T-helper 2 cell (primary cell): ENCODE data around the gene PDK4.
"Not testable (repeated sequence)": the region's sequence is repeated elsewhere in the genome, so short reads cannot be mapped to it uniquely, and the experiment has no call there.

Experiments used
- DNase-seq, 5 experiments: peaks; one replicate each; pipeline versions ENCODE4 v3.0.0 to v3.0.0-alpha.2; 2012 to 2022

Gene PDK4

GRCh38 chr7:95604811-95605210 is 8.5 kb upstream of the PDK4 start:
- DNase-seq: not testable (repeated sequence)

DNA sequence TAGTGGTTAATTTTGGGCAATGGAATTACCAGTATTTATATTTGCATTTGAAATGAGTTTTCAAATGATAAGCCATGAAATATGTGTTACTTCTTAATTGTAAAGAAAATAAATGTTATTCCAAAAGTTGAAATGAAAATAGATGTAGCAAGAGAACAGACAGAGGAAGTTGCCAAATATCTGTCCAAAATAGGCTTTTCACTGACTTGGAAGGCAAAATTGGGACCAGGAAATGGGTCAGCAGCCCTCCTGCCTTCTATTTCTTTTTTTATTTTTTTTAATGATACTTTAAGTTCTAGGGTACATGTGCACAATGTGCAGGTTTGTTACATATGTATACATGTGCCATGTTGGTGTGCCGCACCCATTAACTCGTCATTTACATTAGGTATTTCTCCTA is 8.1 kb upstream of the PDK4 start:
- DNase-seq: not testable (repeated sequence)

GRCh38 chr7:95602421-95602820 is 6.1 kb upstream of the PDK4 start:
- no peak for DNase-seq

DNA sequence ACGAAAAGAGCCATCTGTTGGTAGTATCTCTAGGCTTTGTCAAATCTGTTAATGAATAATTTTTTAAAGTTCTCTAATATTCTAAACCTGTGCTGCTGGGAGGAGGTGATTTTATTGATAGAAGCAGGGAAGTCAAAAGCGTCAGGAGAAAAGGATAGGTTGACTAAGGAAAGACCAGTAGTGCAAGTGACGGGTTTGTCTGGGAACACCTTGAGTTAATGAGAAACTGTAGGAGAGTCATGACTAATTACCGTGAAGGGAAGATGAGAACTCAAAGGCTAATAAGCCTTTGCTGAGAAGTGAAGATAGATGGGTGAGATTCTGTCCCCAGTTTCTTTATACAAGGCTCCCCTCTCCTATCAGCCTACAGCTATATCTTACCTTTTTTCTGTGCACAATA is 5.0 kb upstream of the PDK4 start:
- DNase-seq: no peak

- DNase-seq: no peak
These were observed 2.8 kb upstream of the PDK4 start for GRCh38 chr7:95599069-95599468.

GRCh38 chr7:95598511-95598910 is 2.2 kb upstream of the PDK4 start:
- DNase-seq: no peak

- DNase-seq: no peak
These were observed 544 bp downstream of the PDK4 start for GRCh38 chr7:95595746-95596197.

DNA sequence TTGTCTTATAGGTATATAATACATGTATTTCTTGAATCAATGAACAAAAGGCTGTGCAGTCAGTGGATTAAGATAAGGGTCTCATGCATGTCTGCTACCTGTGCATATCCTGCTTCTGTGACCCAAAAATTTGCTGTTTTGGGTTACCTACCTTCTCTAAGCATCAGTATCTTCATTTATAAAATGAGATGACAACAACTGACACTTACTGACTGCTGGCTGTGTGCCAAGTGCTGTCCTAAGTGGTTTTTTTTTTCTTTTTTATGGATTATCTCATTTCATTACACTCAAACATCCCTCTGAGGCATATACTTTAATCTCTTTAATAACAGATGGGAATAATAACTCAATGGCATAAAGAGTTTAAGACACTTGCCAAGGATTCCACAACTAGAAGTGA is 2.1 kb downstream of the PDK4 start:
- no peak for DNase-seq

GRCh38 chr7:95593343-95593742 is 3.0 kb downstream of the PDK4 start:
- DNase-seq: no peak

- DNase-seq: no peak
These were observed 3.7 kb downstream of the PDK4 start for GRCh38 chr7:95592570-95592969.

- no peak for DNase-seq
These were observed 5.7 kb downstream of the PDK4 start for GRCh38 chr7:95590387-95591248.

- DNase-seq: no peak
These were observed 6.5 kb downstream of the PDK4 start for GRCh38 chr7:95589766-95590165.

GRCh38 chr7:95589031-95589430 is 7.3 kb downstream of the PDK4 start:
- no peak for DNase-seq

DNA sequence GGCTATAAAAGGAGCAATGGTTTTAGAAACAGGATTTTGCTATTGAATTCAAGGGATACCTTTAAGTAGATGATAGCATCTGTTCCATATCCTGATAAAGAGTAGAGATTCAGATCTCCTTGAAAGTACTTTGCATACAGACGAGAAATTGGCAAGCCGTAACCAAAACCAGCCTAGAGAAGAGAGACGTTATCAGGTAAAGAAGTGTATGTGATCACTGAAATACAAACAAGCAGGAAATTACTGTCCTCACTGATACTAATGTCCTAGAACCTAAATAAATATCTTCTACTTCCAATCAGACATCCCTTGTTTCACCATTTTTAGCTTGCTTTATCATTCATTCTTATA is 9.4 kb downstream of the PDK4 start:
- no peak for DNase-seq

GRCh38 chr7:95585426-95585789 is 10.9 kb downstream of the PDK4 start:
- DNase-seq: no peak

- no peak for DNase-seq
These were observed 11.4 kb downstream of the PDK4 start for GRCh38 chr7:95584769-95585425.

- no peak for DNase-seq
These were observed 12.3 kb downstream of the PDK4 start for GRCh38 chr7:95583834-95584621.

GRCh38 chr7:95582578-95583293 is 13.6 kb downstream of the PDK4 start:
- DNase-seq: no peak

GRCh38 chr7:95581467-95581866 is 14.8 kb downstream of the PDK4 start:
- DNase-seq: no peak

DNA sequence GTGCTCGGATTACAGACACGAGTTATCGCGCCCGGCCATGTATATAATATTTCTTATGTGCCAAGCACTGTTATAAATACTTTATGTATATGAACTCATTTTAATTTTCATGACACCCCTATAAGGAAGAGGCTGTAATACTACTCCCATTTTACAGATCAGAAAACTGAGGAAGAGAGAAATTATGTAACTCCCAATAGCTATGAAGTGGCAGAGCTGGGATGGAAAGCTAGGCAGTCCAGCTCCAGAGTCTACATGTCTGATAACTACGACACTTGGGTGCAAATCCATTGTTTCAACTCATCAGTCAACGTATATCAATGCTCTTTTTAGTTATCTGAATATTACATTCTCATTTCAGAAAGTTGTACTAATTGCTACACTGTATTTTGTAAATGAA is 17.0 kb downstream of the PDK4 start:
- DNase-seq: no peak

- DNase-seq: no peak
These were observed 17.9 kb downstream of the PDK4 start for GRCh38 chr7:95578299-95578855.

GRCh38 chr7:95577137-95577536 is 19.2 kb downstream of the PDK4 start:
- no peak for DNase-seq

DNA sequence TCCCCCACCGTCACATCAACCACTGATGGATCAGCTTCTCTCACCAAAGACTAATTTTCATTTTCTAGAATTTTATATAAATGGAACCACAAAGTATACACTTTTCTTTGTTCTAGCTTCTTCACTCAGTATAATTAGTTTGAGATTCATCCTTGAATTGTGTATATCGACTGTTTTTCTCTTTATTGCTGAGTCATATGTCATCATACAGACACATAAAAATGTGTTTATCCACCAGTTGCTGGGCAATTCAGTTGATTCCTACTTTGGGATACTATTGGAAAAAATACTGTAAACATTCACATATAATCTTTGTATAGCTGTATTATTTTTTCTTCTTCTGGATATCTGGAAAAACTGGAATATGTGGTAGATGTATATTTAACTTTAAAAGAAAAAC is 26.6 kb downstream of the PDK4 start:
- no peak for DNase-seq
